ENCODE data around the gene BCL2L15.

GRCh38 chr1:113890816-113891215 is 3.4 kb upstream of the BCL2L15 start:
- TF ChIP-seq CTCF (IDR thresholded peaks at IDR 0.05): no peak
- no peak for TF ChIP-seq POLR2A (IDR thresholded peaks at IDR 0.05)
- TF ChIP-seq POLR2AphosphoS5 (IDR thresholded peaks at IDR 0.05): no peak

All from prostate gland (tissue), 2 donors.